Sigmoid colon (tissue), 7 donors: ENCODE results near the gene CNTLN. TPM values are rescaled to one million over a fixed set of nuclear protein-coding genes. Genes with fewer than 3 reads are reported as not detected.

Experiments
- DNase-seq: peaks from one replicate; pipeline ENCODE4 v3.0.0-alpha.2; 2019
- H3K27ac ChIP-seq, 4 donors: fragments of 200-600 bp; sonication (generic); one replicate each; pipeline ENCODE4 v1.5.1; 2016 to 2019; ENCODE audit warnings: mild to moderate bottlenecking in 1 of 4
- H3K27me3 ChIP-seq, 3 donors: fragments of 200-600 bp; sonication (generic); one replicate each; pipeline ENCODE4 v1.5.1; 2019; ENCODE audit warnings: mild to moderate bottlenecking in 1 of 3
- H3K36me3 ChIP-seq, 4 donors: fragments of 200-600 bp; sonication (generic); one replicate each; pipeline ENCODE4 v1.5.1; 2016 to 2019
- H3K4me1 ChIP-seq, 4 donors: fragments of 200-600 bp; sonication (generic); one replicate each; pipeline ENCODE4 v1.5.1; 2017 to 2019
- H3K4me3 ChIP-seq, 4 donors: fragments of 200-600 bp; sonication (generic); one replicate each; pipeline ENCODE4 v1.5.1; 2017 to 2019; ENCODE audit warnings: mild to moderate bottlenecking in 2 of 4, moderate library complexity in 1 of 4
- H3K9me3 ChIP-seq, 4 donors: fragments of 200-600 bp in 3 of 4; sonication (generic) in 3 of 4; one replicate each; pipeline versions ENCODE4 v1.5.1 to v1.6.1; 2013 to 2019
- EP300 ChIP-seq, 4 donors: sonication (generic); formaldehyde crosslinking; IDR thresholded peaks; one replicate each; pipeline ENCODE4 v1.6.1; 2017; ENCODE audit warnings: antibody characterized with exemption in 4 of 4
- POLR2A ChIP-seq, 2 donors: fragments of 450-650 bp; IDR thresholded peaks; one replicate each; pipeline ENCODE4 v1.6.1; 2016; ENCODE audit warnings: antibody characterized with exemption in 2 of 2, mild to moderate bottlenecking in 2 of 2, moderate library complexity in 2 of 2
- POLR2AphosphoS5 ChIP-seq, 4 donors: sonication (generic); formaldehyde crosslinking; IDR thresholded peaks; one replicate each; pipeline ENCODE4 v1.6.1; 2017; ENCODE audit warnings: antibody characterized with exemption in 4 of 4
- WGBS, 2 donors: extraction: QIAGEN DNeasy Blood & Tissue Kit; methylation state at CpG; one replicate each; pipeline ENCODE4 v1.1.7; 2013; 5-methylcytosine and 5-hydroxymethylcytosine counted together
- intact Hi-C: fragments of 100-400 bp; cut with DNase I; formaldehyde crosslinking; loops from one replicate; pipeline ENCODE4 v1.15.1; 2023
- polyA plus RNA-seq, 3 donors: library from polyadenylated mRNA; stranded (reverse); fragments of 200-250 nt; gene quantifications; one replicate each; pipeline ENCODE4 v1.2.3, GENCODE V29; 2013
- total RNA-seq, 4 donors: library from RNA; depleted of rRNA; stranded (reverse); fragments of >200 nt; gene quantifications; one replicate each; pipeline ENCODE4 v1.1.0, GENCODE V29; 2016
- TF ChIP-seq, protein P1 (sequence below), 4 experiments: fragments of 450-650 bp in 3 of 4; fragments of 200-600 bp in 1 of 4; IDR thresholded peaks; one replicate each; pipeline ENCODE4 v1.5.1; 2016 to 2019; ENCODE audit warnings: antibody characterized with exemption in 4 of 4, mild to moderate bottlenecking in 3 of 4, moderate library complexity in 2 of 4
- donor health status: healthy with polysubstance abuse.
- donor health status: Bipolar disorder and iron deficiency.
- donor health status: healthy.

The CNTLN gene
- total and polyA plus RNA-seq, 7 donors: 0.92 to 22.4 (median 12.1) TPM

DNA sequence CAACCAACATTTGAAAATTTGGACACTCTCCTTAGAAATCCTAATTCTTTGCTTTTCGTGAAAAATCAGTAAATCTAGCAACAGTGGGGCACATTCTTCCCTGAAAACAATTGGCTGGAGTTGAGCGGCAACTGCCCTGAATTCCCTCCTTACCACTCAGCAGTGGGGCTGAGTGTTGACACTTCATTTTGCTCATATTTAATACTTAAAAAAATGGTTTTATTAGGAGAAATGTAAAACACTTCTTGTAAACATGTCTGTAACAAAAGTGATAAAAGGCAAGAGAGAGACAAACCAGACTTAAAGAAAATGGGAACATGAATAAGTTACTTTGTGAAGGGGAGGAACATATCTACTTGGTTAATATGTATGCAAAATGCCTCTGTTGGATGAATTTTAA lies 193.5 kb downstream of the CNTLN start:
- no peaks in the 10 kb centered on the region for H3K9me3 ChIP-seq
- no peak overlapping the region for H3K27ac ChIP-seq
- 92 to 94% methylated on average over 2 of the region's 2 CpGs for WGBS, 2 donors
- H3K4me3 ChIP-seq: no peak overlapping the region
- H3K27me3 ChIP-seq: no peaks in the 10 kb centered on the region
- intact Hi-C loops: no loop called here
- peaks cover 0 to 9% (median 0%) of the 10 kb centered on the region in 4 donors for H3K36me3 ChIP-seq
- no peaks in the 10 kb centered on the region for H3K4me1 ChIP-seq
- no peak for TF ChIP-seq POLR2AphosphoS5 (IDR thresholded peaks at IDR 0.05)
- no peak for TF ChIP-seq POLR2A (IDR thresholded peaks at IDR 0.05)
- TF ChIP-seq EP300 (IDR thresholded peaks at IDR 0.05): no peak
- TF ChIP-seq, protein P1, sequence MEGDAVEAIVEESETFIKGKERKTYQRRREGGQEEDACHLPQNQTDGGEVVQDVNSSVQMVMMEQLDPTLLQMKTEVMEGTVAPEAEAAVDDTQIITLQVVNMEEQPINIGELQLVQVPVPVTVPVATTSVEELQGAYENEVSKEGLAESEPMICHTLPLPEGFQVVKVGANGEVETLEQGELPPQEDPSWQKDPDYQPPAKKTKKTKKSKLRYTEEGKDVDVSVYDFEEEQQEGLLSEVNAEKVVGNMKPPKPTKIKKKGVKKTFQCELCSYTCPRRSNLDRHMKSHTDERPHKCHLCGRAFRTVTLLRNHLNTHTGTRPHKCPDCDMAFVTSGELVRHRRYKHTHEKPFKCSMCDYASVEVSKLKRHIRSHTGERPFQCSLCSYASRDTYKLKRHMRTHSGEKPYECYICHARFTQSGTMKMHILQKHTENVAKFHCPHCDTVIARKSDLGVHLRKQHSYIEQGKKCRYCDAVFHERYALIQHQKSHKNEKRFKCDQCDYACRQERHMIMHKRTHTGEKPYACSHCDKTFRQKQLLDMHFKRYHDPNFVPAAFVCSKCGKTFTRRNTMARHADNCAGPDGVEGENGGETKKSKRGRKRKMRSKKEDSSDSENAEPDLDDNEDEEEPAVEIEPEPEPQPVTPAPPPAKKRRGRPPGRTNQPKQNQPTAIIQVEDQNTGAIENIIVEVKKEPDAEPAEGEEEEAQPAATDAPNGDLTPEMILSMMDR (IDR thresholded peaks at IDR 0.05): no peak
- no peak for DNase-seq

DNA sequence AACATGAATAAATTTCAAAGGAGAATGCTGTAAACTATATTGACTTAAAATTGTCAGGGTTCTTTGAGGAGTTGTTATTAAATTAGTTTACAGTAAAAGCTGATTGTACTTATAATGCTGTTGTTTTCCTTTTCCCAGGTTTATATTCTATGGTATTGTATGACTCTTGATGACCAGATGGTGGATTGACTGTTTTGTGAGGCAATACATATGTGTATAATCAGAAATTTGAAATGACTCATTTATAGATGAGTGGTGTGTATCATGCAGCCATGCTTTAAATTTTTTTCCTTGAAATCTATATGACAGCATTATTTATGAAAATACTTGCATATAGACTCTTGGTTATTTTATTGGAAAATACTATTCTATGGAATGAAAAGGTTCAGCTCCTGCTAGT lies 195.3 kb downstream of the CNTLN start:
- Histone ChIP-seq H3K9me3 (no peaks in the 10 kb centered on the region), H3K4me3 (no peak overlapping the region), H3K27ac (no peak overlapping the region), H3K36me3 (peaks cover 0 to 21% (median 0%) of the 10 kb centered on the region in 4 donors), H3K27me3 (no peaks in the 10 kb centered on the region), H3K4me1 (no peaks in the 10 kb centered on the region)
- intact Hi-C loops: no loop called here
- no peak for DNase-seq
- TF ChIP-seq EP300 (IDR thresholded peaks at IDR 0.05) (no peak), POLR2A (IDR thresholded peaks at IDR 0.05) (no peak), POLR2AphosphoS5 (IDR thresholded peaks at IDR 0.05) (no peak)
- TF ChIP-seq, protein P1 (IDR thresholded peaks at IDR 0.05): no peak

DNA sequence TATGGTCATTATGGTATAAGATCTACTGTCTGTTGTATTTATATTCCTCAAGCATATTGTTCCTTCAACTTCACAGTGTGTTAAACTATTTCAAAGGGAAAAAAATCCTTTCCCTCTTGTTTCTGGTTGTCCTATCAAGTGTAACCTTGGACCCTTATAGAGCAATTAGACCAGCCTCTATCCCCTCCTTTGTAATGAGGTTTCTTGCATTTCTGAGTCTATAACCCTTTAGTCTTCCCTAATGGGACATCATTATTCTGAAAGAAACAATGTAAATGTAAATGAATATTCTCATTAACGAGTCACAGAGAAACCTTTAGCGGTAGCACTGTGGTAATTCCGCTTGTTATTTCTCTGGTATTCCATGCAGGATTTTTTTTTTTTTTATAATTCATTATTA lies 197.3 kb downstream of the CNTLN start:
- no peak overlapping the region for H3K27ac ChIP-seq
- WGBS, 2 donors: 95 to 96% methylated on average over 3 of the region's 3 CpGs
- no peaks in the 10 kb centered on the region for H3K9me3 ChIP-seq
- TF ChIP-seq EP300 (IDR thresholded peaks at IDR 0.05) (no peak), POLR2A (IDR thresholded peaks at IDR 0.05) (no peak), POLR2AphosphoS5 (IDR thresholded peaks at IDR 0.05) (no peak)
- TF ChIP-seq, protein P1 (IDR thresholded peaks at IDR 0.05): no peak
- H3K36me3 ChIP-seq: peaks cover 0 to 22% (median 0%) of the 10 kb centered on the region in 4 donors
- H3K4me1 ChIP-seq: no peaks in the 10 kb centered on the region
- H3K27me3 ChIP-seq: no peaks in the 10 kb centered on the region
- no peak for DNase-seq
- intact Hi-C loops: no loop called here
- no peak overlapping the region for H3K4me3 ChIP-seq

DNA sequence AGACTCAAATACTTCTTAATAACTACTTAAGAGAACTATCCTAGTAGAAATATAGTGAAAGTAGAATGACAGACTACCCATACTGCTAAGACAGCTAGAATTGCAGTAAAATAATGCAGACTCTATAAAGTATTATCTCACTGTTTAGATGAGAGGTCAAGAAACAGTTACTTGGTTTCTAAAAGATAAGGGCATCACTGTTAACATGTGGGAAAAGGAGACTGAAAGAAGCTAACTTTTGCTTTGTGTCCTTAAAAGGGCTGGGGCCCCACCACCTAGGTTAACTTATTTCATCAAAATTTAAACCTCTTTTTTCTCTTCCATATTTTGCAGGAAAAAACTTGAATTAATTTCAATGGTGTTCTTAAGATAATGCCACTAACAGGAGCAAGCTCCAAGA lies 204.3 kb downstream of the CNTLN start:
- Histone ChIP-seq H3K9me3 (no peaks in the 10 kb centered on the region), H3K27me3 (no peaks in the 10 kb centered on the region), H3K4me3 (no peak overlapping the region), H3K36me3 (peaks cover 0 to 38% (median 3%) of the 10 kb centered on the region in 4 donors), H3K27ac (no peak overlapping the region), H3K4me1 (no peaks in the 10 kb centered on the region)
- no peak for DNase-seq
- TF ChIP-seq EP300 (IDR thresholded peaks at IDR 0.05) (no peak), POLR2A (IDR thresholded peaks at IDR 0.05) (no peak), POLR2AphosphoS5 (IDR thresholded peaks at IDR 0.05) (no peak)
- TF ChIP-seq, protein P1 (IDR thresholded peaks at IDR 0.05): no peak
- intact Hi-C loops: no loop called here

DNA sequence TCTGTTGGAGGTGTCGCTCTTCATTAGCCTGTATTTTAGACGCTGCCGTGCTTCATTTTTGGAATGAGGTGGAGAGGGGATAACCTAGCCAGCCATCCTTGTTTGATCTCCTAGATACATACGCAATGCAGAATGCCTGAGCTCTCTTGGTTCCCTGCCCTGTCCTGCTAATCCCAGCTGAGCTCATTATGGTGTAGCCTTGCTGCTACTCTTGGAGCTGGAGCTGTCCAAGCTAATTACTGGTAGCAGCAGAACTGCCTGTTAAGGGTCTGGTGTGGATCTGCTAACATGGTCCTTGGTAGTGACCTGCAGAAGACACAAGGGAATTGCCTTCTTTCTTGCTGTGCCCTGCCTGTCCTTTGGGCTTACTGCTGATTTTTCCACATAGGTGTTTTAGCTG lies 207.9 kb downstream of the CNTLN start:
- H3K9me3 ChIP-seq: no peaks in the 10 kb centered on the region
- H3K4me1 ChIP-seq: no peaks in the 10 kb centered on the region
- DNase-seq: no peak
- WGBS, 2 donors: 96 to 97% methylated on average over 4 of the region's 4 CpGs
- no peaks in the 10 kb centered on the region for H3K27me3 ChIP-seq
- no peak overlapping the region for H3K27ac ChIP-seq
- TF ChIP-seq POLR2AphosphoS5 (IDR thresholded peaks at IDR 0.05): no peak
- TF ChIP-seq, protein P1 (IDR thresholded peaks at IDR 0.05): no peak
- TF ChIP-seq POLR2A (IDR thresholded peaks at IDR 0.05): no peak
- TF ChIP-seq EP300 (IDR thresholded peaks at IDR 0.05): no peak
- intact Hi-C loops: no loop called here
- H3K4me3 ChIP-seq: no peak overlapping the region
- peaks cover 0 to 39% (median 3%) of the 10 kb centered on the region in 4 donors for H3K36me3 ChIP-seq
